HepG2 (cell line): ENCODE data around the gene SCGB1D4.

Experiments used
- CHD2 ChIP-seq: IDR thresholded peaks from 2 replicates; pipeline ENCODE4 v1.6.1; 2011; ENCODE audit warnings: low read depth, low read length, improper control_type of control experiment
- NFE2L2 ChIP-seq: fragments of 150-350 bp; IDR thresholded peaks from 2 replicates; pipeline ENCODE4 v1.6.1; 2014; ENCODE audit warnings: low read length
- NFIB ChIP-seq: sonication (generic); formaldehyde crosslinking; IDR thresholded peaks from 2 replicates; pipeline ENCODE4 v1.9.0; 2021; ENCODE audit warnings: missing genetic modification reagents, mild to moderate bottlenecking, borderline replicate concordance
- RFXANK ChIP-seq: IDR thresholded peaks from 2 replicates; pipeline ENCODE4 v1.6.1; 2016
- ZNF703 ChIP-seq: sonication (generic); formaldehyde crosslinking; IDR thresholded peaks from 2 replicates; pipeline ENCODE4 v1.5.1; 2020; ENCODE audit warnings: missing genetic modification reagents, mild to moderate bottlenecking, moderate library complexity, borderline replicate concordance
- ZNF747 ChIP-seq: sonication (generic); formaldehyde crosslinking; IDR thresholded peaks from 2 replicates; pipeline ENCODE4 v1.8.1; 2023; ENCODE audit warnings: missing genetic modification reagents, mild to moderate bottlenecking, borderline replicate concordance

- no peak for TF ChIP-seq RFXANK
- no peak for TF ChIP-seq NFE2L2
- no peak for TF ChIP-seq CHD2
- TF ChIP-seq NFIB: no peak
- TF ChIP-seq ZNF703 (CRISPR knock-in tag): no peak
- no peak for TF ChIP-seq ZNF747
These were observed 42.7 kb upstream of the SCGB1D4 start for GRCh38 chr11:62341588-62341987.
